A172 (cell line): ENCODE data around the gene FOXN4. TPM values are rescaled to one million over a fixed set of nuclear protein-coding genes. Genes with fewer than 3 reads are reported as not detected.

Experiments
- DNase-seq: peaks from one replicate; pipeline ENCODE4 v3.0.0-alpha.2; 2015; ENCODE audit warnings: low spot score
- total RNA-seq: library from RNA; depleted of rRNA; stranded (reverse); fragments of >200 nt; shearing (Covaris generic); gene quantifications from 2 replicates; pipeline ENCODE4 v1.2.3, GENCODE V29; 2014

The FOXN4 gene
- total RNA-seq, 1 experiment from 2014 or later = not detected

DNA sequence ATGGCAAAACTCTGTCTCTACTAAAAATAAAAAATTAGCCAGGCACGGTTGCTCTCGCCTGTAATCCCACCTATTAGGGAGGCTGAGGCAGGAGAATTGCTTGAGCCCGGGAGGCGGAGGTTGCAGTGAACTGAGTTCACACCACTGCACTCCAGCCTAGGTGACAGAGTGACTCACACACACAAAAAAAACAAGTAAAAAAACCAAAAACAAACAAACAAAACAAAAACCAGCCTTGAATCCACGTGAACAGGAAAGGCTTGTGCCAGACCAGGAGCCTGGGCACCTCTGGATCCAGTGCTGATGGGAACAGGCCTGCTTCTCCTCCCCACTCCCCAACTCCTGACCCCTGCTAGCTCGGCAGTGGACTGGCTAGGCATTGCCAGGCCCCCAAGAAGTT lies 3.5 kb downstream of the FOXN4 start:
- no peak for DNase-seq

DNA sequence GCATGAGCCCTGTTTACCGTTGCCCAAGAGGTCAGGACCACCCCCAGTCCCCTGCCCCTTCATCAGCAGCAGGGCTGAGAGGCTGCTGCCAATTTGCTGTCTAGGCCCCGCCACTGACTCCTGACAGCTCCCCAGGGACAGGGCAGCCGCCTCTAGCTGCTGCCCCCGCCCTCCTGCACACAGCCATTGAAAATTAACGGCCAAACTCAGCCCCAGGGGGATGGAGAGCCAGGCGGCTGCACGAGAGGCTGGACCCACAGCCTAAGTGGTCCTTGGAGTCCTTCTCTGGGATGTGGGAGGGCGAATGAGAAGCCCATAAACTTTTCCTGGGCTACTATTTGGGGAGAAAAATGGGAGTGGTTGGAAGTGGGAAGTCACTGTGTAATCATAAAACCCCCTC lies 4.6 kb downstream of the FOXN4 start:
- DNase-seq = no peak

GRCh38 chr12:109302770-109303169 lies 6.3 kb downstream of the FOXN4 start:
- DNase-seq = no peak

DNA sequence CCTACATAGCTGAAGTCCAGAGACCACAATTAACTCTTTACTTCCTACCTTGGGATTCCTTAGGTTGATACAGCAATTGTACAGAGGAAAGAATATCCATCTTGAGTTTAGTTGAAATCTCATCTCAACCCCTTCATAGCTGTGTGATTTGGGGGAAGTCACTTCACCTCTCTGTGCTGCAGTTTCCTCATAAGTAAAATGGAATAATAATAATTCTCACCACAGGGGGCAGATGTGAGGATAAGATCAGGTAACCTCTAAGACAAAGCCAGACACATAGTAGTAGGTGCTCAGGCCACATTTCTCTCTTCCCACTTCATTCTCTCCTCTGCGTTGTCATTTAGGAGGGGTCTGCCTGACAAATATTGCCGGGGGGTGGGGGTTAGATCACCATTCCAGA lies 6.7 kb downstream of the FOXN4 start:
- DNase-seq = no peak

DNA sequence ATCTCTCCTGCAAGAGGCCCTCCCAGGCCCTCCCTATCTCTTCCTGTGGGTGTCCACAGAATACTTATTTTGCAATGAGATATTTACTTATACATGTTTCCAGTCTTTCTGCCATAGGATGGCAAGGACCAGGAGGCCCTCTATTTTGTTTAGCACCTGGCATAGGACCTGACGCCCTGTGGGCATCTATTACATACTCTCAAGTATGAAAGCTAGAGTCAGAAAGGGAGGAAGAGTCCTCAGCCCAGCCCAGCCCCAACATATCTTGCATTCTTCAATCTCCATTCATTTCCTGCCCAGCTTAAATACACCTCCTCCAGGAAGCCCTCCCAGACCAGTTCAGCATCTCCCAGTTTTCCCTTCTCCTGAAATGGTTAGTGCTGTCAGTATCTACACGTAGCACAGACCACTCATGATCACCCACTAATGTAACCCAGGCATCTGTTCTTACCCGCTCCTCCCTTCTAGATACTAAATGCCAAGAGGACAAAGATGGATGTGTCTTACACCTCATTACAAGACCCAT lies 7.4 kb downstream of the FOXN4 start:
- peak; percentile 9 for DNase-seq

GRCh38 chr12:109299849-109300248 lies 9.2 kb downstream of the FOXN4 start:
- DNase-seq = no peak

- no peak for DNase-seq
Measured at GRCh38 chr12:109296431-109296830, 12.7 kb downstream of the FOXN4 start.

DNA sequence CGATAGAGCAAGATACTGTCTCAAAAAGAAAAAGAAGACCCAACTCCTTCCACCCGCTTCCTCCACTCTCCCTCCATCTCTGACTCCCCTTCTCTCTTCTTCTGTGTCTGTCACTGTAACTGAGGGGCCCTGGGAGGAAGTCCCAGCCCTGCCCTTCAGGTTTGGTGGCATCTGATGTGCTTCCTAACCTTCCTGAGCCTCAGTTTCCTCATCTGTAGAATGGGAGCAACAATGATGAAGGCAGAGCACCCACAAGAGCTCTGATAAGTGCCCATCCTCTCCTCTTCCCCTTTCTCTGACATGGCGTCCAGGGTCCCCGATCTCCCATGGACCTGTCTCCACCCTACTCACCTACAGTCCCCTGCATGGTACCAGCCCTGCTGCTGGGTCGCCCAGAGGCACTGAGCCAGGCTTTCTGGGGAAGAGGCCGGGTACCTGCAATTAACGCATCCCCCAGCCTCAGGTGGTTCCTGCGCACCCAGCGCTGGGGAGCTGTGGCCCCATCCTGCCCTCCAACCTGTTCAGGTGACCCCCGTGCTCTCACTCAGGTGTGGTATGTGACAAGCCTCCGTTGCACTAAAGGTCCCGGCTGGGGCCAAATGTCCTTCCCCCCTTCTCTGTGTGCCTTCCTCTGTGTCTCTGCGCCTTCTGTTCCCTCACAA lies 13.2 kb downstream of the FOXN4 start:
- no peak for DNase-seq

GRCh38 chr12:109294286-109294796 lies 14.7 kb downstream of the FOXN4 start:
- no peak for DNase-seq

DNA sequence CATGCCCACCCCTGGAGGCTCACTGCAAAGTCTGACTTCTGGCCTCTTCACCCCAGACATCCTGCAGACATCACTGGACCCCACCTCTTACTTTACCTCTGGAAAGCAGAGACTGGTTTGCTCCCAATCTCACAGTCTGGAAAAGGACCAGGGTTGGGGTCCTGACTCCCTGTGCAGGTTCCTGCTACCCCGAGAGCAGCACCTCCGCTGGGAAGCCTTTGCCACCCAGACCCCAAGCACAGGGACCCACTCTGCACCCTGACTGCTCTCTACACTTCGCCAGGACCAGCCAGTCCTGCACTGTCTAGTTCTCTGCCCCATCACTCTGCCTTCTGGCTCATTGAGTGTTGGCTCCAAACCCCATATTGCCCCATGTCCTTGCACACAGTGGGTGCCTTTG lies 16.0 kb downstream of the FOXN4 start:
- DNase-seq = no peak

DNA sequence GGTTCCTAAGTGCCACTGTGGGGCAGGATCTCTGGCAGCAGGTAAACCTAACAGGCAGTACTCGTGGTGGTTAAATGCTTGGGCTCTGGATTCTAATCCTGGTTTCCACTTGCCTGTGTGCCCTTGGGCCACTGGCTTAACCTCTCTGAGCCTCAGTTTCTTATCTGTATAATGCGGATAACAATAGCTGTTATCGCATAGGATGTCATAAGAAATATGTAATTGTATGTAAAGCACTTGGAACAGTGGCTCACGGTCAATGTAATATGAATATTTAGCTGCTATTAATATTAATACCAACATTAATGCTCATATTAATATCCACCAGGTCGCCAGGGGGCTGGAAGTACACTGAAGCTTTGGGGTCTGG lies 16.8 kb downstream of the FOXN4 start:
- DNase-seq = no peak

GRCh38 chr12:109291521-109292341 lies 17.4 kb downstream of the FOXN4 start:
- DNase-seq = no peak

DNA sequence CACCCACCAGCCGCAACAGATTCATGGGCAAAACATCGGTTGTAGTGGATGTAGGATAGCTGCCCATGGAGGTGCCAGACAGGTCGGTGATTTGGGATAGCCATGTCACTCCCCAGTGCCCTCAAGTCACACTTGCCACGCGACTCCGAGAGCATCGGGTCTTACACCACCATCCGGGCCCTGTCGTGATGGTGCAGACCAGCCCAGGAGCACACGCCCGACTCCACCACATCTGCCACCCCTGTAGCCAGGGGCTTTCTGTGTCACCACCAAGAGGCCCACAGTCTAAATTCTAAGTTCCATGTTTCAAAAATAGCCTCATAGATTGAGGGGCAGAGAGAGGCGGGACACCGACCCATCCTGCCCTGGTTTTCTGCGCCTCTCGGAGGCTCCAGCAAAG lies 18.0 kb downstream of the FOXN4 start:
- DNase-seq = no peak

- DNase-seq = no peak
Measured at GRCh38 chr12:109290061-109290460, 19.0 kb downstream of the FOXN4 start.

- no peak for DNase-seq
Measured at GRCh38 chr12:109289551-109289950, 19.5 kb downstream of the FOXN4 start.

GRCh38 chr12:109289004-109289403 lies 20.1 kb downstream of the FOXN4 start:
- DNase-seq = no peak

GRCh38 chr12:109288571-109288970 lies 20.5 kb downstream of the FOXN4 start:
- no peak for DNase-seq

GRCh38 chr12:109287811-109288469 lies 21.1 kb downstream of the FOXN4 start:
- no peak for DNase-seq

DNA sequence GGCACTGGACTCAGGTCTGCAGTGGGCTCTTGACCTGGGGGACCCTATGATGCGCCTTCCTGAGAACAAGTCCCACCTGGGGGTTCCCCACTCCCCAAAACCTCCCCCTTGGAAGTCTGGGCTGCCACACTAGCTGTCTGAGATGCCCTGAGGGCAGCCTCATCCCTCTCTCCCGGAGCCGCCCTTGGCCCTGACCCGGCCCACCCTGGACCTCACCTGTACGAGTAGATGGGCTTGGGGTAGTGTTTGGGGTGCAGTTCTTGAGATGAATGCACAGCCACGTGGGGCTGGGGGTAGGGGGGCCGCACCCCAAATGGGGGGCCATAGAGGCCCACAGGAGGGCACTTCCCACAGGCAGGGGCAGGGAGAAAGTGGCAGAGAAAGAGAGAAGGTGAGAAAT lies 21.9 kb downstream of the FOXN4 start:
- no peak for DNase-seq

DNA sequence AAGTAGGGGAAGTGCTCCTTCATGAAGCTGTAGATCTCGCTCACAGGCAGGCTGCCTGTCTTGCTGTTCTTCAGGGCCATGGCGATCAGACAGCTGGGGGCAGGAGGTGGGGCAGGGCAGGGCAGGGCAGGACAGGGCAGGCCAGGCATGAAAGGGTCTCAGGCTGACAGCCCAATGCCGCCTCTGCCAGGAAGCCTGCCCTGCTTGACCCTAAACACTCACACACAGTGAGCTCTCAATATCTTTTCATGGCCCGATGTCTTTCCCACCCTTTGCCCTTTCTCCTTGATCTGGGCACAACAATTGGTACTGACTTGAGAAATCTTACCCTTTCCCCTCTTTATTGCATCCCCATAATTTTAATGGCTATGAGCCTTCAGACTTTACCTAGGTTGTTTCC lies 22.4 kb downstream of the FOXN4 start:
- DNase-seq = no peak

DNA sequence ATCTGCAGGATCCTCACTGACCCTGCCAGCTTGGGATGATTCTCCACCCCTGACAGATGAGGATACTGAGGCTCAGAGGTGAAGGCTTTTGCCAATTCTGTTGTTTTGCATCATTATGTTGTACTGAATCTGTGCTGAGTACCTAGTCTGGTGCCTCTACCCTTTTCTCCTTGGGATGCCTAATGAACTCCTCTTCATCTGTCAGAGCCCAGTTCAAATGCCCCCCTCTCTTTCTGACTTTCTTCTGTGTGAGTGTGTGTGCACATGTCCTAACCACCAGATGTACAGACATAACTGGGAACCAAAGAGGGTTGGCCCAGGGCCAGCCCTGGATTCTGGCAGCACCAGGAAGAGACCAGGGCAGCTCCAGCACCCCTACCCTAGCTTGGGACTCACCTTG lies 22.8 kb downstream of the FOXN4 start:
- DNase-seq = no peak

DNA sequence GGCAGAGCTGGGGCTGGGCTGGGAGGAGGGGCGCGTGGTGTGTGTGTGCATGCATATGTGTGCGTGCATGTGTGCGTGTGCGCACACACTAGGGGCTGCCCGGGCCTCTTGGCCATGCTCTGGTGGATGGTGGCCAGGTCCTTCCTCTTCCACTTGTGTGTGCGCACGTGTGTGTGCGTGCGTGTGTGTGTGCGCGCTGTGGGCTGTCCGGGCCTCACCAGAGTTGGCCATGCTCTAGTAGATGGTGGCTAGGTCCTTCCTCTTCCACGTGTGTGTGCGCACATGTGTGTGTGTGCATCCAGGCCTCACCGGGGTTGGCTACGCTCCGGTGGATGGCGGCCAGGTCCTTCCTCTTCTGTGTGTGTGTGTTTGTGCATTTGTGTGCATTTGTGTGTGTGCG lies 24.7 kb downstream of the FOXN4 start:
- DNase-seq = no peak

GRCh38 chr12:109281452-109281851 lies 27.6 kb downstream of the FOXN4 start:
- no peak for DNase-seq
